HG03095 (cell line): ENCODE measurements around the gene LPO.

Experiments
- ATAC-seq: cut with Tn5 transposase; IDR thresholded peaks from one replicate; pipeline ENCODE4 v1.9.1; 2021; ENCODE audit warnings: moderate library complexity; ENCODE audit not compliant: unreplicated experiment

LPO gene

DNA sequence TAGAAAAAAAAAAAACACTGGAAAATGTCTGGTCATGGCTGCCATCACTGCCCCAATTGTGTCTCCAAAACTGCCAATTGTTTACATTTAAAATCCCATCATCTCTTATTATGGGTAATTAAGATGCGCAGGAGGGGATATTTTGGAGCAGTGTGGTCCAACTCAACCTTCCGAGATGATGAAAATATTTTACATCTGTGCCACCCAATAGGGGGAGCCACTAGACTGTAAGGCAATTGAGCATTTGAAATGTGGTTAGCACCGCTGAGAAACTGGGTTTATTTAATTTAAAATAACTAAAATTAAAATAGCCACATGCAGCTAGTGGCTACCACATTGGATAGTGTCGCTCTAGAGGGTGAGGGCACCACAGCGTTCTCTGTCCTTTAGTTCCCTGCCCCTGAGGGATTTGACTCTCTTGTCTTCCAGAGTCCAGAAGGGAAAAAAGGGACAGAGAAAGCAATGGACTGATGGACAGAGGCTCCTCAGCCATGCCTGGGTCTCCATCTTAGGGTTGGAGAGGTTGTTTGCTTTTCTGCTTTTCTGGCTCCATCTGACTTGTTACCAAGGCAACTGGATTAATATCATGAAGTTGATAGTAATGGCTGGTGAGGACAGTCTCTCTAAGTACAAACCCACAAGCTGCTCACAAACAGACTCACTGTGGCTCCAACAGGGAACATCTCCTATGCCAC is 38.9 kb downstream of the LPO start:
- ATAC-seq = no peak

DNA sequence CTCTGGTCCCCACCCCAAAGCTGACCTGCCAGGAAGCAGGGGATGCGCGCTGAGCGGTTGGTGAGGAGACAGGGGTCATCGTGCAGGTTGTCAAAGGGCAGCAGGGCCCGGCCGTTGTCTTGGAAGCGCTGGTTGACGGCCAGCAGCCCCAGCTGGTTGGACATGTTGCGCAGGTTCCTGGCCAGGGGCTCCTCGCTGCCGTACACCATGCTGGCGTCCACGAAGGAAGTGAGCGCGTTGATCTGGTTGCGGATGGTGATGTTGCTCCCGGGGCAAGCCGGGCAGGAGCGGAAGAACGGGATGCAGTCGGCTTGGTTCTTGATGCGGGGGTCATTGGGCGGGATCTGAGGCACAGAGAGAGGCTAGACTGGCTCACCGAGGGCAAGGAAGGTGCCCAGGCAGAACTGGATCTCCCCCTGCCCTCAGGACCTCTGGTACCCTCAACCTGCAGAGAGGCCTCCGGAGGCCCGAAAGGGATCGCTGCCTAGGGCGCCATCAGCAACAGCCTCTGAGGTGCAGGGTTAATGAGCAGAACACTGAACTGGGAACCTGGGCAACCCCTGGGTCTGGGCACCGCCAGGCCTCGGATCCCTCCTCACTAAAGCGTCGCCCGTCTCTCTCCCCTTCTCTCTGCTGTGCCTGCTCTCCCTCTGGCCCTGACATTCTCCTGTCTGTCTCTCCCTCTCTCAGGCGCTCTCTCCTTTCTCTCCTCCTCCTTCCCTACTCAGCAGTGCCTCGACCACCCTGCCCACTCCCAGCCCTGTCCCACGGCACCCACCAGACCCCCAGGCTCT is 39.6 kb downstream of the LPO start:
- ATAC-seq = no peak

DNA sequence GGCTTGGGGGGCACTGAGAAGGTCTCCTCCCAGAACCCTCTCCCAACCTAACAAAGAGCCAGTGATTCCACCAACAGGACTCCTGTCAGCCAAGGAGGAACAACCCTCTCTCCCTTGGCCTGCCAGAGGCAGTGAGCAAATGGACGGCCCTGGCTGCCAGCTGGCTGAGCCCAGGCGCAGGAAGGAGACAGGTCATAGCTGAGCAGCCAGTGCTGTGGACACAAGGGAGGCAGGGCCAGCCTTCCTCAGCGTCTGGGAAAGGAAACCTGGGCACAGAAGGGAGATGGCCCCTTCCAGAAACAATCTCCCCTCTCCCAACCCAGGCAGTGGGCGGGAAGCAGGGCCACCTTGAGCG is 40.3 kb downstream of the LPO start:
- ATAC-seq = no peak

DNA sequence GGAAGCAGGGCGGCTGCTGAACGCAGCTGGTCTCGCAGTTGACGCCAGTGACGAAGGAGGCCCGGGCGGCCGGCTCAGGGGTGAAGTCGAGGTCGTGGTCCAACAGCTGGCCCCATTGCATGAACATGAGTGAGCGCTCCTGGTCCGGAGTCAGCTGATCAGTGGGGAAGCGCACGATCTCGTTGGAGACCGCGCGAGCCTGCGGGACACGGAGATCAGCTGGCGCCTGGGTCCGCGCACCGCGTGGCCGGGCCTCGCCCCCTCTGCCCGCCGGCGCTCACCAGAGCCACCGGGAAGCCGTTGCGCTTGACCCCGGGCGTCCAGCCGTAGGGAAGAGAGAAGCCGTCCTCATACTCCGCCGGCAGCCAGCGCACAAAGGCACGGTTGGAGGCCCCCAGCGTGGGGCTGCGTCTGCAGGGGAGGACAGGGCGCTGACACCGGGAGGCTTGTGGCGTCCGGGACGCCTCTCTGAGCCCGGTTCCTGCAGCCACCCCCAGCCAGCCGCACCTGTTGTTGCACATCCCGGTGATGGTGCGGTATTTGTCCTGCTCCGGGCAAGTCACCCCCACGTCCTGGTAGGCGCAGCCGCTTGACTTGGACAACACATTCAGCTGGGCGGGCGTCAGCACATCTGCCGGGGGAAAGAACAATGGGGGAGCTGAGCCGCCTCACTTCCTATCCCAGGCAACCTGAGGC is 40.8 kb downstream of the LPO start:
- no peak for ATAC-seq

DNA sequence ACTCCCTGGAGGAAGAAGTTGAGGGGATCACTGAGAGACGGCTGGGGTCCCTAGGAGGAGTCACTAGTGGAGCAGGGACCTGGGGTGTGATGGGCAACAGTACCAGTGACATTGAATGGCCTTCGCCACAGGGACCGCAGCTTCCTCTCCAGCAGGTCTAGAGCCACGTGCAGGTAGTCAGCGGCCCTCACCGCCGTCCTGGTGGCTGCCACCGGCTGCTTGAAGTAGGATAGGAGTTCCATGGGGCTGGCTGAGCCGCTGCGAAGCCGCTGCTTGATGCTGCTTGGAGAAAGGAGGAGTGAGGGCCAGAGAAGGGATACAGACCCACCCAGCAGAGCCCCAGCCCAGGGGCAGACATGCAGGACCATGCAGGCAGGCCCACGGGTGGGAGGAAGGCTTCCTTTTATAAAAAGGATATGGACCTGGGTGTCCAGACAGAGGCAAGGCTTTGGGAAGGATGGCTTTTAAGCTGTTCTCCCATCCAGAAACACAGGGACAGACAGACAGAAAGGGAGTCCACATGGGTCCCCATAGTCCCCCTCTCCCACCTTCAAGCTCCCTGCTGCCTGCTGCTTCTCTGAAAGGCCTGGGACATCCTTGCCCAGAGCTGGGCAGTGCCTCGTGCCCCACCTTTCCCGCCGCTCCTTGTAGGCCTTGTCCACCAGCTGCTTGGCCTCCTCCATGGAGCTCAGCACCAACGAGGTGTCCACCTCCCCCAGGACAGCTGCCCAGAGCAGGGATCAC is 41.5 kb downstream of the LPO start:
- no peak for ATAC-seq

DNA sequence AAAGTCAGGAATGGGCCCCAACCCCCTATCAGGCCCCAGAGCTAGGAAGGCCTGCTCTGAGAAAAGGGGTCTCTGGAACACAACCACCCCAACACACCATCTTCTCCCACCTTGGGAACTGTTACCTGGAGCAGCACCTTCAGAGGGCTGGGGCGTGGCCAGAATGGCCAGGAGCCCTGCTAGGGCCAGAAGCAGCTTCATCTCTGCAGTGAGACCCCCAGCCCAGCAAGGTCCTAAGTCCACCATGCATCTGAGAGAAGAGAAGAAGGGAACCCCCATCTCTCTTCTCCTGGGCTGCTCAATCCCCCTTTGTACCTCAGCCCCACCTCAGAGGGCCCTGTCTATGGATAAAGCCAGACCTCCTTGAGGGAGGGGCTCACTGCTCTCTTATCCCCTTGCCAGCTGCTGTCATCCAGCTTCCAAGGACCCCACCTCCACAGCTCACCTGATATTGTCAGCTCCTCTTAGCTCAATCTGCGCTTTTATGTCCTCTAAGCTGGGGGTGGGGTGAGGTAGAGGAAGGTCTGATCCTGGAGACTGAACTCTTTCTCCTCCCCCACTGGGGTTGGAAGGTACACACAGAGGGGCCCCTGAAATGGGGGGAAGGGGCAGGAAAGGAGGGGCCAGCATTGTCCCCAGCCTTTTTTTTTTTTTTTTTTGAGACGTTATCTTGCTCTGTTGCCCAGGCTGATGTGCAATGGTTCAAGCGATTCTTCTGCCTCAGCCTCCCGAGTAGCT is 42.3 kb downstream of the LPO start, which contains the start of gene MPO:
Gene MPO, minus strand, starts transcription at position 456 of the 738 bp plus-strand sequence. Its CDS starts 177 bp downstream, at position 279.
- ATAC-seq = no peak

DNA sequence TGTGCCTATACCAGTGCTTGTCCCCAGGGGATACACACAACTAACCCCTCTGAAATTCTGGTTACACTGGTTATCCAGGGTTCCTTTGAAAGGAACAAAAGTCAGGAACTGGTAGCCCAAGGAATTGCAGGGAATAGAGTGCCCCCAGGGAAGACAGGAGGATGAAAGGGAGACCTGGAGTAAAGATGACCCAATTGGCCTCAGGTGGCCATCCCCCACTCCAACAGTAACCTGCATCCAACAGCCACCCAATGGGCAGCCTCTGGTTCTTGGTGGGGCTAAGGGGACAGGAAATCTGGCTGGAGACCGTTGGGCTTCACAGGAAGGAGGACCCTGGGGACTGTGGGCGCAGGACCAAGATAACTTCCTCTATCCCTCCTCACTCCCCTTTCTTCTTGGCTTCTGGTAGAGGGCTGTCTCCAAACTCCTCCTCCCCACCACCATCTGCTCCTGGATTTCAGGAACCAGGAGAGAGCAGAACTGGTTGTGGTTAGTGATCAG is 43.2 kb downstream of the LPO start:
- no peak for ATAC-seq

DNA sequence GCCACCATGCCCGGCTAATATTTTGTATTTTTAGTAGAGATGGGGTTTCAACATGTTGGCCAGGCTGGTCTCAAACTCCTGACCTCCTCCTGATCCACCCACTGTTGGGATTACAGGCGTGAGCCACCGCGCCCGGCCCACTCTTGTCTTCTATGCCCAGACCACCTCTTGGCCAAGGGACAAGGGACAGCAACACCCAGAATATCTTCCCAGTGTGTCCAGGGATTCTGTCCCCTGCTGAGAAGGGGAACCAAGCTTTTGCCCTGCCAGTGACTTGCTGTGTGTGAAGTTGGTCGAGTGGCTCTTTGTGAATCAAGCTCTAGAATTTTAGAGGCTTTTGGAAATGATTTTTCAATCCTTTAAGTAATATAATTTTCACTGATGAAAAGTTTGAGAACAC is 44.1 kb downstream of the LPO start:
- ATAC-seq = no peak

DNA sequence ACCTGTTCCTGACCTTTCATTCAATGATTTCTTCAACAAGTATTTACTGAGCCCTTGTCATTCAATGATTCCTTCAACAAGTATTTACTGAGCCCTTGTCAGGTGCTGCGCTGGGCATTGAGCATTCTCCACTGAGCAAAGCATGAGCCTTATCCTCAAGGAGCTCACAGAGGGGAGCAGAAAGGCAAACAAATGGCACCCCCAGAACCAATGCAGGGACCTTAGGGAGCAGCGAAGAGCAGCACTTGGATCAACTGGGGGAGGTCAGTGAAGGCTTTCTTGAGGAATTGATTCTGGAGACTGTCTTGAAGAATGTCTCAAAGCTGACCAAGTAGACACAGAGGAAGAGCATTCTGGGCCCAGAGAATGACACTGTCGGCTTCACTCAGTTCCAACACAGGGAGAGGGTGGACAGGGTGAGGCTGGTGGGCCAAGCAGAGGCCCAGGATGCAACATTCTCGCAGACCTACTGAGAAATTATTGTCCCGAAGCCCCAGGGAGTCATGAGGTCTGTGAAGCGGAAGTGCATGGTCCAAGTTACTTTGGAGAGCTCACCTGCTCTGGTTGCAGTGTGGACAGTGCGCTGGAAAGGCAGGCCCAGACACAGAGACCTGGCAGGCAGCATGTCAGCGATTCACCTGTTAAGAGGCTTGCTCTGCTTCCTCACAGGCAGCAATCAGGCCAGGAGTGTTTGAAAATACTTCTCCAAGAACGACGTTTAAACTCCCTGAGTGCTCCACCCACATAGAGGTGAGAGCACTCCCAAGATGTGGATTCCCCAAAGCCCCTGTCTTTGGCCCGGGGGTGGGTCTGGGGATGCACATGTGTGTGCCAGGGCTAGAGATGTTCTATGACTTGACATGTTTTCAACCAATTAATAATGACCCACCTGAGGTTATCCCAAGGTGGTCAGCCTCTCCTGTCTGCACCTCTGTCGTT is 45.6 kb downstream of the LPO start:
- no peak for ATAC-seq

DNA sequence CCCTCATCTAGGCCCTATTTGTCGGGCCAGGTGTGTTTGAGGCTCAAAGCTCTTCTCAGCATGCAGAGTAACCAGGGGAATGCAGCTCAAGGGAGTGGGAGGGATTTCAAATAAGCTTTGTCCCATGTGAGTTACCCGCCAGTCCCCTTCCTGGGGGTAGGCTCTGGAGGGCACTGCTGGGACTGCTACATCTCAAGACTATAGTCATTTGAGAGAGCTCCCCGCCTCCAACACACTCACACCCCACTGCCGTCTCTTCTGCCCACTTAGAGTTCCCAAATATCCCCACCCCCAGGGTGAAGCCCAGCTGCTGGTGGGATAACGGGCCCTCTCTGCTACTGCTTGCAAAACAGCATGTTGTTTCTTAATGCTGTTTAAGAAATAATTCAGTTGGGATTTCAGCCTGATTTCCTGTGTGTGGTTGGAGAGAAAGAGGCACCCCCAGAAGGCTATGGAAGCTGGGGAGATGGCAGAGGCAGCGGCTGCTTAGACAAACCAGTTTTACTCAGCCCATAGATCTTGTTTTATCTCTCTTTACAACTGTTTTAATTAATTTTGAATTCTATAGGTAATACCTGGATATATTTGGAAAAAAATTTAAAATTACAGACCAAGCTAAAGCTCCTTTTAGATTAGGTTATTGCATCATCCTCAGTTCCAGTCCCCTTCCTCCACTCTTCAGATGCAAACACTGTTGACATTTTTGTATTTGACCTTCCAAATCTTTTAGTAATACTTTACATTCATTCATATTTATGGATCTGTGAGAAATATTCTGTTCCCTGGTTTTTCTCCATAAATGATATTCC is 46.4 kb downstream of the LPO start:
- ATAC-seq = no peak

DNA sequence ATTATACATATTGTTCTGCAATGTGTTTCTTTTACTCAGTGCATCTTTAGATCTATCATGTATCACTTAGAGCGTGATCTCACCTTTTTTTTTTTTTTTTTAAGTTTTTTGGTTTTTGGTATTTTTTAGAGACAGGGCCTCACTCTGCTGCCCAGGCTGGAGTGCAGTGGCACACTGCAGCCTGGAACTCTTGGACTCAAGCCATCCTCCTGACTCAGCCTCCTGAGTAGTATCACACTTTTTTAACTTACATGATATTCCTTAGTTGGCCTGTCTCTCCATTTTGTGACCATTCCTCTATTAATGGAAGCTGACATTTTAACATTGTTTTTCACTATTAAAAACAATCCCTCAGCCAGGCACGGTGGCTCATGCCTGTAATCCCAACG is 47.0 kb downstream of the LPO start:
- no peak for ATAC-seq

DNA sequence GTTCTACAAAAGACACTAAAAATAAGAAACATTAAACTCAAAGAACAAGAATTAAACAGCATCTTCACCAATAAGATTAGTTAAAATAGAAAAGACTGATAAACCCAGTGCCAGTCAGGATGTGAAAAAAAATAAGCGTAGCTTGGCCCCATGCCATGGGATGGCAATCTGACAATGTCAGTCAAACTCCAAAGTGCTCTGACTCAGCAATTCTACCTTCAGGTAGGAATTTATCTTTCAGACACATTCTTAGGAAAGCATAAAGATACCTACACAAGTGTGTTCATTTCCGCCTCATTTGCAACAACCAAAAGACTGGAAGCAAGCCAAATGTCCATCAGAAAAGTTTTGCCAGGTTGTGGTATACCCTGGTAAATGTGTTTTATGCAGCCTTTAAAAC is 51.5 kb downstream of the LPO start:
- ATAC-seq = no peak

DNA sequence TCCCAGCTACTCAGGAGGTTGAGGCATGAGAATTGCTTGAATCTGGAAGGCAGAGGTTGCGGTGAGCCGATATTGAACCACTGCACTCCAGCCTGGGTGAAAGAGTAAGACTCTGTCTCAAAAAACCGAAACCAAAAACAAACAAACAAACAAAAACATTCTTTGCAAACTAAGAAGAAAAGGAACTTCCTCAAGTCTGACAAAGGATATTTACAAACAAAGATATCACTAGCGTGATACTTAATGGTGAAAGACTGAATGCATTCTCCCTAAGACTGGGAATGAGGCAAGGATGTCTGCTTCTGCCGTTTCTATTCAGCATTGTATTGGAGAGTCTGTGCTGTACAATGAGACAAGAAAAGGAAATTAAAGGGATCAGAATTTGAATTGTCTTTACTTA is 52.9 kb downstream of the LPO start:
- ATAC-seq = no peak

DNA sequence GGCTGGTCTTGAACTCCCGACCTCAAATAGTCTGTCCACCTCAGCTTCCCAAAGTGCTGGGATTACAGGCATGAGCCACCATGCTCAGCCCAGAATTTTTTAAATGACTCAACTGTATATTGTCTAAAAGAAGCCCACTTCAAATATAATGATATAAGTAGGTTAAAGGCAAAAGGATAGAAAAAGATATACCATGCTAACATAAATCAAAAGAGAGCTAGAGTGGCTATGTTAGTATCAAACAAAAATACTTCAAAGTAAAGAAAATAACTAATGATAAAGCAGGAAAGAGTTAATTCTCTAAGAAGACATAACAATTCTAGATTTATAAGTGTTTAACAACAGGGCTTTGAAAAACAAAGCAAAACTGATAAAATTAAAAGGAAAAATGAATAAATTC is 55.6 kb downstream of the LPO start:
- ATAC-seq = no peak

DNA sequence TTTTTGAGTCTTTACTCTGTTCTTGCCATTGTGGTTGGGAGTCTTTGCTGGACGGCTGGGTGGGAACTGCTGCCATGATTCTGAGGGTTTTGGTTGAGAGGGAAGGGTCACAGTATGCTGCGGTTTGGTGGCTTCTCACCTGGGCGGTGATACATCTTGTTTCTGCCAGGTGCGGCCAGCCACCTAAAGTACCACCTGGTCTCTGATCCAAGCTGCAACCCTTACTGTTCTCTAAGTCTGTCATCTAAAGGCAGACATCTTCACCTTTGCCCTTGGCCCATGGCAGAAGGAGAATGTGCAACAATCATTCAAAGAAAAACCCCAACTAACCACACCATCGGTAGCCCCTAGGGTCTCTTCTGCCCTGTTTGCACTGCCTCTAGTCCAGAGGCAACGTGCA is 62.0 kb downstream of the LPO start:
- ATAC-seq = no peak

DNA sequence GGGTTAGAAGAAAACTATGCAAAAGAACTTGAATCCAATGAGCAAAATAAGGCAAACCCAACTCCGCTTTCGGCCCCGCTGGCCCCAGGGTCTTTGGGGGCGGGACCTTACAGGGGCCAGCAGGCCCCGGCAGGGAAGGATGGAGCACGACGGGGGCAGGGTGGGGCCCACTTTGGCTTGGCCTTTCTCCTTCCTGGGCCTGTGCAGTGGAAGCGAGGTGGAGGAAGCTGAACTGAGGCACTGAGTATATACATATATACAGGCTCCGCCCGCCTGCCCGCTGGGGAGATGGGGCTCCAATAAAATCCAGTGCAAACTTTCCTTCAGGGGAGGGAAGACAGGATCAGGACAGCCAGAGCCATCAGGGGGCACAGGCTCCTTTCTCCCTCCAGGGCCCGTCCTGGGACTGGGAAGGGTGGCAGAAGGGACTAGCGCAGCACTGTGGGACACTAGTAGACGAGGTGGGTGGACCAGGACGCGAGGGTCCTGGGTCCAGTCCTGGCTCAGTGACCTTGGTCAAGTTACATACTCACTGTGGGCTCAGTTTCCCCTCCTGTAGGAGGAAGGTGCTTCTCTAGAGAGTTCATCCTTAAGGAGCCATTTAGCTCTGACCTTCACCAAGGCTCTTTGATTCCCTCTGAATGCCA is 63.2 kb downstream of the LPO start:
- ATAC-seq = no peak

DNA sequence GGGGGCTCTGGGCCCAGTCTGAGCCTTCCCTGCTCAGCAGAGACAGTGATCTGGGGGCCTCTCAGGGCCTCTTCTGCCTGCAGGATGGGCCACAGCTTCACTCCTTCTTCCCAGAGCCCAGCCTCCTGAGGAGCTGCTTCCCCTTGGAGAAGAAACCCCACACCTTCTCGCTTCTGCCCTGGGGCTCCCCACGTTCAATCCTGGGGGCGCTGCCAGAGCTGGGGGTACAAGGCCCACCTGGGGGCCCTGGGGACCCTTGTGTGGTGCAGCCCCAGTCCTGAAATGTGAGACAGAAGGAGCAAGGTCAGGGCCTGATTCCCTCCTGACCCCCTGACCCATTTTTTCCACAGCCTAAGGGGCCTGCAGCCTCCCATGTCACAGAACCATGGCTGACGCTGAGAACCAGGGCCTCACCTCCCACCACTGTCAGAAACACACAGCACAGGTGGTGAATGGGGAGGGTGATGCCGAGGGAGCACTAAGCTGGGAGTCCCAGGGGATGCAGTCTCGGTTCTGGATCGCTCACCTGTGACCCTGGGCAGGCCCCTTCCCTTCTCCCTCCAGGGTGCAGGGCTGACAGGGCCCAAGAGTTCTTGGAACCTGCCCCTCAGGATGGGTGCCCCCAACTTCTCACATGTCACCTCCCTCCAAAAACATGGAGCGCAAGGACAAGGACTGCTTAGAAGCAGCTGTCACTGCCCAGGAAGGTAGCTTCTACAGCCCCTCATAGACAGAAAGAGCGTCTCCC is 64.0 kb downstream of the LPO start:
- no peak for ATAC-seq
